ENCODE measurements around the gene LRRK2. TPM values are rescaled to one million over a fixed set of nuclear protein-coding genes. Genes with fewer than 3 reads are reported as not detected.

The LRRK2 gene
- total RNA-seq, 1 experiment from 2014 or later: 0.33 TPM

- Histone ChIP-seq H3K9me2 (replicated peaks; ENCODE audit: low read length) (no peaks in the 10 kb centered on the region), H3K4me2 (ENCODE audit: low read length) (no peak overlapping the region), H2AFZ (ENCODE audit: low read length) (no peak overlapping the region), H3K79me2 (ENCODE audit: low read length) (no peaks in the 10 kb centered on the region), H3K36me3 (ENCODE audit: low read depth, low read length) (no peaks in the 10 kb centered on the region), H3K4me3 (ENCODE audit: low read length) (no peak overlapping the region), H3K4me1 (ENCODE audit: insufficient read depth, low read length) (no peaks in the 10 kb centered on the region), H3K27ac (ENCODE audit: low read length) (no peak overlapping the region), H3K9ac (ENCODE audit: low read length) (no peak overlapping the region), H3K27me3 (ENCODE audit: low read length) (no peaks in the 10 kb centered on the region), H4K20me1 (ENCODE audit: low read length) (no peaks in the 10 kb centered on the region), H3F3A (ENCODE audit: low read length, unreplicated experiment) (no peaks in the 10 kb centered on the region), H3K9me3 (ENCODE audit: low read length) (no peaks in the 10 kb centered on the region)
- DNase-seq (no peak), ATAC-seq (no peak)
- ChIA-PET POLR2A (ENCODE audit: unreplicated experiment) (no interaction called here), CTCF (no interaction called here)
- TF ChIP-seq EZH2phosphoT487 (IDR thresholded peaks at IDR 0.05; ENCODE audit: borderline replicate concordance, low read length): no peak
- no peak for TF ChIP-seq CTCF (conservative IDR thresholded peaks at IDR 0.05; ENCODE audit: low read depth, low read length)
- no peak for TF ChIP-seq EZH2 (IDR thresholded peaks at IDR 0.05; ENCODE audit: low read length, unreplicated experiment)
- no TSS peak for BruUV-seq (replicated peaks)
- intact Hi-C loops (cut with micrococcal nuclease): no loop called here
Measured at GRCh38 chr12:40261937-40262336, 37.1 kb downstream of the LRRK2 start.

- intact Hi-C loops (cut with micrococcal nuclease): no loop called here
- Histone ChIP-seq H3K9me2 (replicated peaks; ENCODE audit: low read length) (no peaks in the 10 kb centered on the region), H3F3A (ENCODE audit: low read length, unreplicated experiment) (no peaks in the 10 kb centered on the region), H3K79me2 (ENCODE audit: low read length) (no peaks in the 10 kb centered on the region), H3K4me1 (ENCODE audit: insufficient read depth, low read length) (no peaks in the 10 kb centered on the region), H3K36me3 (ENCODE audit: low read depth, low read length) (no peaks in the 10 kb centered on the region), H3K27me3 (ENCODE audit: low read length) (no peaks in the 10 kb centered on the region), H3K27ac (ENCODE audit: low read length) (no peak overlapping the region), H4K20me1 (ENCODE audit: low read length) (no peaks in the 10 kb centered on the region), H2AFZ (ENCODE audit: low read length) (no peak overlapping the region), H3K9ac (ENCODE audit: low read length) (no peak overlapping the region), H3K4me2 (ENCODE audit: low read length) (no peak overlapping the region), H3K4me3 (ENCODE audit: low read length) (no peak overlapping the region), H3K9me3 (ENCODE audit: low read length) (no peaks in the 10 kb centered on the region)
- CTCF ChIA-PET: no interaction called here
- POLR2A ChIA-PET (ENCODE audit: unreplicated experiment): no interaction called here
- ATAC-seq: no peak
- TF ChIP-seq EZH2 (IDR thresholded peaks at IDR 0.05; ENCODE audit: low read length, unreplicated experiment) (no peak), EZH2phosphoT487 (IDR thresholded peaks at IDR 0.05; ENCODE audit: borderline replicate concordance, low read length) (no peak), CTCF (conservative IDR thresholded peaks at IDR 0.05; ENCODE audit: low read depth, low read length) (no peak)
- BruUV-seq (replicated peaks): no TSS peak
- DNase-seq: no peak
Measured at GRCh38 chr12:40262657-40263056, 37.9 kb downstream of the LRRK2 start.

- H3K27ac ChIP-seq (ENCODE audit: low read length): no peak overlapping the region
- no peaks in the 10 kb centered on the region for H3F3A ChIP-seq (ENCODE audit: low read length, unreplicated experiment)
- H3K4me2 ChIP-seq (ENCODE audit: low read length): no peak overlapping the region
- DNase-seq: no peak
- no peak for TF ChIP-seq EZH2 (IDR thresholded peaks at IDR 0.05; ENCODE audit: low read length, unreplicated experiment)
- TF ChIP-seq EZH2phosphoT487 (IDR thresholded peaks at IDR 0.05; ENCODE audit: borderline replicate concordance, low read length): no peak
- TF ChIP-seq CTCF (conservative IDR thresholded peaks at IDR 0.05; ENCODE audit: low read depth, low read length): no peak
- no TSS peak for BruUV-seq (replicated peaks)
- ChIA-PET POLR2A (ENCODE audit: unreplicated experiment) (no interaction called here), CTCF (no interaction called here)
- H4K20me1 ChIP-seq (ENCODE audit: low read length): no peaks in the 10 kb centered on the region
- H3K9me3 ChIP-seq (ENCODE audit: low read length): no peaks in the 10 kb centered on the region
- no peak for ATAC-seq
- intact Hi-C loops (cut with micrococcal nuclease): no loop called here
- H3K9ac ChIP-seq (ENCODE audit: low read length): no peak overlapping the region
- no peaks in the 10 kb centered on the region for H3K4me1 ChIP-seq (ENCODE audit: insufficient read depth, low read length)
- H3K79me2 ChIP-seq (ENCODE audit: low read length): no peaks in the 10 kb centered on the region
- no peaks in the 10 kb centered on the region for H3K27me3 ChIP-seq (ENCODE audit: low read length)
- no peaks in the 10 kb centered on the region for H3K36me3 ChIP-seq (ENCODE audit: low read depth, low read length)
- H3K9me2 ChIP-seq (replicated peaks; ENCODE audit: low read length): no peaks in the 10 kb centered on the region
- H3K4me3 ChIP-seq (ENCODE audit: low read length): no peak overlapping the region
- H2AFZ ChIP-seq (ENCODE audit: low read length): no peak overlapping the region
Measured at GRCh38 chr12:40263616-40264409, 39.0 kb downstream of the LRRK2 start.
